ENCODE measurements around the gene SLC38A2.
"Not testable (repeated sequence)": the region's sequence is repeated elsewhere in the genome, so short reads cannot be mapped to it uniquely, and the experiment has no call there.

SLC38A2 gene
- 71.2 to 511 (median 289) reads per million in 17 experiments for total RNA-seq

- peak; percentile 96 to 99 (median 97) for DNase-seq
These were observed at the start of gene SLC38A2 for GRCh38 chr12:46372544-46373300. TSS of gene SLC38A2 (minus strand) at chr12:46372773. CDS start at chr12:46371293, 1,480 bp downstream.

DNA sequence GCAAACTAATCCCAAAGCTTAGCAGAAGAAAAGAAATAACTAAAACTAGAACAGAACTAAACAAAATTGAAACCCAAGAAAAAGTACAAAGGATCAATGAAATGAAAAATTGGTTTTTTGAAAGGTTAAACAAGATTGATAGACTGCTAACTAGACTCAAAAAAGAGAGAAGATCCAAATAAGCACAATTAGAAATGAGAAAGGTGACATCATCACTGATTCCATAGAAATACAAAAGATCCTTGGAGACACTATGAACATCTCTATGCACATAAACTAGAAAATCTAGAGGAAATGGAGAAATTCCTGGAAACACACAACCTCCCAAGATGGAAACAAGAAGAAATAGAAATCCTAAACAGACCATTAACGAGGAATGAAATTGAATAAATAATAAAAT is 47.1 kb upstream of the SLC38A2 start:
- DNase-seq = no peak

DNA sequence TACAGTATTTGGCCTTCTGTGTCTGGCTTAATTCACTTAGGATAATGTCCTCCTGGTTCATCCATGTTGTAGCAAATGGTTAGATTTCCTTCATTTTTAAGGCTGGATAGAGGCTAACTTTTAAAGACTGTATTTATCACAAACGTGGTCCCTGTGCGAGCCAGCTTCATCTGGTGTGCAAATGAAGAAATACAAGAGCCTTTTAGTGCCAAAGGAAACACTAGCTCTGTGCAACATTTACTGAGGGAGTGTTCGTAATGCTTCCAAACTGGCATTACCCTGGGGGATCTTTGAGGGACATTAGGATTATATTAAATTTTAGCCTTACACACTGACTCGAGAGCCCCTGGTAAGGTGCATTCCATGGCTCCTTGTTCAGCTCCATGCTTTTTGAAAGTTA is 43.0 kb upstream of the SLC38A2 start:
- DNase-seq = no peak

DNA sequence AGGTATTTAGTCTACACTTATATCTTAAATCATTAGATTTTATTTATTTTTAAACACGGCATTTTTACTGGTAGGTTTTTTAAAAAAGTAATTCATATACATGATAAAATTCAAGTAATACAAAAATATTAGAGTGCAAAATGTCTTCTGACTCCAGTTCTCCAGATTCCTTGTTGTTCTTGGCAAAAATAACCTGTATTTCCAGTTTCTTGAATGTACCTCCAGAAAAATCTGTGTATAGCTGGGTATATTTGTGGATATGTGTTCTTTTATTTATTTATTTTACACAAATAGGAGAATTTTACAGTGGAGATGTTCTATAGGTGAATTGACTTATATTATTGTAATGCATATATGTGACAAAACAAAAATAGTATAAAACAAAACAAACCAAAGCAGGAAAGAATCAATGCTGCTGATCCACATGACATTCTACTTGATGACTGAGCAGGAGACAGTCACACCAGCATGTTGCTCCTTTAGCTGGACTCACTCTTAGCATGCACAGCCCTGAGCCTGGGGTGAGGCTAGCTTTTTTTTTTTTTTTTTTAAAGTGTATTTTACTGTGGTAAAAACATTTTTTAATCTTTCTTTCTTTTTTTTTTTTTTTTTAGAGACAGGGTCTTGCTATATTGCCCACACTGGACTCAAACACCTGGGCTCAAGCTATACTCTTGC is 42.2 kb upstream of the SLC38A2 start:
- DNase-seq = no peak

GRCh38 chr12:46413368-46413767 is 40.8 kb upstream of the SLC38A2 start:
- no peak for DNase-seq

DNA sequence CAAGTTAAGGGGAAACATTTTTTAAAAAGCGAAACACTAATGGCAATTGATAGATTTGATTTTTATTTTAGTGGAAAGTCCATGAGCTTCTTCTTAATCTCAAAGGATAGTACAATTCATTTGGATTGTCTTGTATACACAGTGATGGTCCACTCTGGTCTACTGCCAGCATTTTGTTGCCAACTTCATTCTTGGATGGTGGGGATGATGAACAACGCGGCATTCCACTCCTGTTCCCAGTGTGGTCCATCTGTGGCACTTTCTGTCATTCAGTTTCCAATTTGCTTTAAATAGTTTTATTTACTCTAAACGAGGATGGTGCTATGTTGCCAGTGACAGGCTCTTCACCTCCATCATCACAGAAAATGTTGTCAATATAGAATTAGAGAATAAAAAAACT is 40.3 kb upstream of the SLC38A2 start:
- DNase-seq = no peak

DNA sequence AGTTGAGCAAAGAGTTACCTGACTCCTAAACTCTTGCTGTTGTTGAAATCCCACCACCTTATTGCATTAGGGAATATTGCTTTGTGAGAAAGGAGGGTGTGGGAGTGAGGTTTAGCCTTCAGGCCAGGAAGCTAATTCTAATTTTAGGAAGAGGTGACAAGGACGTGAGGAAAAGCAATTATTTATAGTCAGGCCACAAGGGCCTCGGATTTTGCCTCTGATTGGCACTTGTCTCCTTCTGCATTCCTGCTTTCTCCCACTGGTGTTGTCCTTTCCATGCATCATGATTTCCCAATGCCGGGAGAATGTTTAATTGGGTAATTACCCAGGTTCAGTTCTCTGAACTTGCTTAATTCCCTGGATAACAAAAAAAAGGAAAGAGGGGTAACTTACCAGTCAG is 37.9 kb upstream of the SLC38A2 start:
- DNase-seq = no peak

GRCh38 chr12:46409974-46410373 is 37.4 kb upstream of the SLC38A2 start:
- no peak for DNase-seq

- DNase-seq = no peak
These were observed 36.8 kb upstream of the SLC38A2 start for GRCh38 chr12:46409342-46409741.

DNA sequence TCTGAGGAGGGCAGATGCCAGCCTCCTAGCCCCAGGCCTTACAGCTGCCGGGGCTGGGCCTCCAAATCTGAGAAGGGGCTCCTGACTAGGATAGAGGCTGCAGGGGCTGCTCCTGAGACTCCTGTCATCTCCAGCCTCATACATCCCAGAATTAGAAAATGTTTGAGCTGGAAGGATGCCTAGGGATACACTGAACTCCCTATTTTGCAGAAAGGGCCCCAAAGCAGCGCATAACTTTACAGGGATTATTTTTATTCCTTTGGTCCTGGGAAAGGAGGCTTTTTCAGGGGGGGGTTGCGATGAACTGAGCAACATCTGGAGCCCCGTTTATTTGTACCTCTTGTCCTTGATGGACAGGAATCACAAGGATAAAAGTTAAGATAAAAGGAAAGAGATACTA is 35.9 kb upstream of the SLC38A2 start:
- no peak for DNase-seq

- DNase-seq = no peak
These were observed 34.8 kb upstream of the SLC38A2 start for GRCh38 chr12:46407361-46407760.

DNA sequence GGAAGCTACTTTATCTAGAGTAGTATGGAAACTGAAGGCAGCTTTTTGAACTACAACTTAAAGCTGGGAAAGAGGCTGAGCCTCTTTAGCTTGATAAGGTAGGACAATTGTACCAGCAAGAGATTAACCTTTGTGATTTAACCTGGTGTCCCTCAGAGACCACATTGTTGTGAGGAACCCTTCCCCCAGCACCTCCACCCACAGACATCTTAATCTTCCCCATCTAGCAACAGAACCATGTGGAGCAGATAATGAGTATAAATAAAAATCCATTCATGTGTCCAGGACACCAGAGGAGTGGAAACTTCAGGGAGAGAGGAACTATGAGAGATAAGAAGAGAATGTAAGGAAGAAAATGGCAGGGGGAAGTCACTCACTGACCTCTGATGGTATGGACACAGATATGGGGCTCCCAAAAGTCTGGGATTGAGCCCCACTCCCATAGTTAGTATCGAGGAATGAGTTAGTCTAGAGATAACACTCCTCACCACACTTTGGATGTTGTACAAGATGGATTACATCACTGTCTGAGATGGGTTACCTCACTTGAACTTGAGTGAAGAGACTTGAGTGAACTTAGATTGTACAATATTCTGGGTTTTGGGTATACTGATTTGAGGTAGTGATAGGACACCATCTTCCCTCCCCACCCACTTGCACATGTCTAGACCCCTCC is 33.9 kb upstream of the SLC38A2 start:
- no peak for DNase-seq

GRCh38 chr12:46404733-46405132 is 32.2 kb upstream of the SLC38A2 start:
- DNase-seq = no peak

- DNase-seq = no peak
These were observed 31.7 kb upstream of the SLC38A2 start for GRCh38 chr12:46404225-46404631.

GRCh38 chr12:46403719-46404070 is 31.1 kb upstream of the SLC38A2 start:
- DNase-seq = no peak

GRCh38 chr12:46402941-46403718 is 30.6 kb upstream of the SLC38A2 start:
- DNase-seq = no peak

GRCh38 chr12:46402451-46402850 is 29.9 kb upstream of the SLC38A2 start:
- DNase-seq = no peak

DNA sequence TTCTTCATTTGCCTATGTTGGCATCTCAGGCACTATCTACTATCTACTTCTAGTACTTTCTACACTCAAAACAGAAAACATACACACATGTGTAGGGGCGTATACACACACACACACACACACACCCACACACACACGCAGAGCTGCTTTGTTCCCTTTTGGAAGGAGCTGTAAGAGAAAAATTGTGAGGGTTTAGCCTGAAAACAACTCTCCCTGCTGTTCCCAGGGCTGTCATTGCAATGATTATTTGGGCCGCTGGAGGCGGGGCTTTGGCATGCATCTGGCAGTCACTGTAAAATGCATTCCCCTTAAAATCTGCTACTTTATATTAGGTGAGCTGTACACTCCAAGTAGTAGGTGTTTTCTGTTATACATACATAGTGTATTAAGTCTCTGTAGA is 29.1 kb upstream of the SLC38A2 start:
- peak; percentile 11 to 37 (median 26) for DNase-seq

DNA sequence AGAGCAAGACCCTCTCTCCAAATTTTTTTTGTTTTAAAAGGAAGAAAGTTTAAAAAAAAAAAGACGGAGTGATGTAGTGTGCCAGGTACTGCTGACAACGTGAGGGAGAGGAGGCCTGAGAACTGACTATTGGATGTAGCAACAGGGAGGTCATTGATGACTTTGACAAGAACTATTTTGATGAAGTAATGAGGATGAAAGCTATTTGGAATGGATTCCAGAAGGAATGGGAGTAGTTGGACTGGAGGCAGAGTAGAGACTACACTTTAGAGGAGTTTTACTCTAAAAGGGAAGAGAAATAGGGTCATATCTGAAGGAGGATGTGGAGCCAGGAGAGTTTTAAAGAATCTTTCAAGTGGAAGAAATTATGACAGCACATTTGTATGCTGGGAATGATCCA is 27.8 kb upstream of the SLC38A2 start:
- no peak for DNase-seq

- DNase-seq = not testable (repeated sequence)
These were observed 27.1 kb upstream of the SLC38A2 start for GRCh38 chr12:46399461-46400248.

GRCh38 chr12:46396826-46397225 is 24.3 kb upstream of the SLC38A2 start:
- no peak for DNase-seq

- no peak for DNase-seq
These were observed 22.8 kb upstream of the SLC38A2 start for GRCh38 chr12:46395388-46395787.
